ENCODE measurements around the gene ARMH2.

DNA sequence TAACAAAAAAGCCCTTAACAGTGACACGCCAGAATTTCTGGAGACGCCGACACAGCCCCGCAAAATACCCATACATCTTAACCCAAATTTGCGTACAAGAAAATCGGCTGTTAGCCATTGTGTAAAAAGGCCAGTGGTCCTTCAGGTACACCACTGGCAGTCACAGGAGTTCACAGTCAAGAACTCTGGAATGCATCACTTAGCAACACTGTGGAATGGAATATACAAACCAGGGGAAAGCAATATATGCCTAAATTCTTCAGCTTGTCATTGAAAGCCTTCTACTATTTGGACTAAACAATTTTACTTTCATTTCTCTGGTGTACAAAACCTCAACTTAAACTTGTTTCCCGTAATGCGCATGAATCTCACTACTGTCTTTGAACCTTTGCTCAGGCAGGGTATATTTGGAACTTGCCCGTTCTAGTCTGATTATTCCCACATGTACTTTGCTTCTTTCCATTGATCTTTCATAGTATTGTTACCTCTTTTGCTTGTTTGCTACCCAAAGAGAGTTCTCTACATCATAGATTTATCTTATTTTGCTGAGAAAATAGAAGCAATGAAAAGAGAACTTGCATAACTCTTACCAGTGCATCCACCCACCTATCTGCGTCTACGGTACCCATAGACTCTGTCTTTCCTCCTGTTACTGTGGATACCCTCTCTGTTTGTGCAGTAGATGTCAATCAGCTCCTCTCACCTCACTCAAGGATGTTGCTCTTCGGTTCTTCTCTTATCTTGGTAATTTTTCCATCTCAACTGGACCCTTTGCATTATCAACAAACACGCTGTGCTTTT lies at the start of gene ARMH2:
- TF ChIP-seq, protein P1, sequence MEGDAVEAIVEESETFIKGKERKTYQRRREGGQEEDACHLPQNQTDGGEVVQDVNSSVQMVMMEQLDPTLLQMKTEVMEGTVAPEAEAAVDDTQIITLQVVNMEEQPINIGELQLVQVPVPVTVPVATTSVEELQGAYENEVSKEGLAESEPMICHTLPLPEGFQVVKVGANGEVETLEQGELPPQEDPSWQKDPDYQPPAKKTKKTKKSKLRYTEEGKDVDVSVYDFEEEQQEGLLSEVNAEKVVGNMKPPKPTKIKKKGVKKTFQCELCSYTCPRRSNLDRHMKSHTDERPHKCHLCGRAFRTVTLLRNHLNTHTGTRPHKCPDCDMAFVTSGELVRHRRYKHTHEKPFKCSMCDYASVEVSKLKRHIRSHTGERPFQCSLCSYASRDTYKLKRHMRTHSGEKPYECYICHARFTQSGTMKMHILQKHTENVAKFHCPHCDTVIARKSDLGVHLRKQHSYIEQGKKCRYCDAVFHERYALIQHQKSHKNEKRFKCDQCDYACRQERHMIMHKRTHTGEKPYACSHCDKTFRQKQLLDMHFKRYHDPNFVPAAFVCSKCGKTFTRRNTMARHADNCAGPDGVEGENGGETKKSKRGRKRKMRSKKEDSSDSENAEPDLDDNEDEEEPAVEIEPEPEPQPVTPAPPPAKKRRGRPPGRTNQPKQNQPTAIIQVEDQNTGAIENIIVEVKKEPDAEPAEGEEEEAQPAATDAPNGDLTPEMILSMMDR (IDR thresholded peaks at IDR 0.05): no peak
- no peak for TF ChIP-seq POLR2AphosphoS5 (IDR thresholded peaks at IDR 0.05)
